ENCODE measurements around the gene PPP1R14B. TPM values are rescaled to one million over a fixed set of nuclear protein-coding genes. Genes with fewer than 3 reads are reported as not detected.

The PPP1R14B gene
- total and polyA plus RNA-seq, 4 donors = 24.2 to 57.6 (median 38.3) TPM

GRCh38 chr11:64224151-64224890 lies 22.4 kb downstream of the PPP1R14B start:
- WGBS = 95% methylated on average over 17 of the region's 17 CpGs
- Histone ChIP-seq H3K4me3 (ENCODE audit: low read depth in 1 of 3, low read length in 3 of 3) (no peak overlapping the region), H3K9ac (ENCODE audit: low read depth in 1 of 2, low read length in 2 of 2) (no peak overlapping the region), H3K27ac (ENCODE audit: low read depth in 1 of 2, low read length in 2 of 2) (no peak overlapping the region), H3K36me3 (ENCODE audit: control insufficient read depth in 4 of 4, insufficient read depth in 3 of 4, low read depth in 1 of 4, low read length in 3 of 4) (peaks cover 0 to 24% (median 9%) of the 10 kb centered on the region in 4 donors), H3K27me3 (ENCODE audit: control insufficient read depth in 4 of 4, insufficient read depth in 4 of 4, low read length in 3 of 4) (no peaks in the 10 kb centered on the region), H3K4me1 (ENCODE audit: control insufficient read depth in 4 of 4, insufficient read depth in 4 of 4, low read length in 3 of 4) (peaks cover 11 to 33% (median 23%) of the 10 kb centered on the region in 4 donors), H3K9me3 (ENCODE audit: control insufficient read depth in 4 of 4, low read length in 3 of 4) (no peaks in the 10 kb centered on the region)
- no peak for DNase-seq (ENCODE audit: low spot score)
- TF ChIP-seq ATF3 (IDR thresholded peaks at IDR 0.05) (no peak), HNF4G (IDR thresholded peaks at IDR 0.05) (no peak), ZBTB33 (IDR thresholded peaks at IDR 0.05) (no peak), FOXA1 (IDR thresholded peaks at IDR 0.05) (no peak), TAF1 (conservative IDR thresholded peaks at IDR 0.05) (no peak), RXRA (IDR thresholded peaks at IDR 0.05) (no peak), HNF4A (conservative IDR thresholded peaks at IDR 0.05) (no peak), RAD21 (IDR thresholded peaks at IDR 0.05) (no peak), MAX (IDR thresholded peaks at IDR 0.05) (no peak), SP1 (IDR thresholded peaks at IDR 0.05) (no peak), YY1 (IDR thresholded peaks at IDR 0.05) (no peak), FOXA2 (IDR thresholded peaks at IDR 0.05) (no peak), CTCF (IDR thresholded peaks at IDR 0.05; ENCODE audit: low read depth, low read length, missing input control) (no peak), EGR1 (IDR thresholded peaks at IDR 0.05; ENCODE audit: low read depth in 2 of 2) (no peak), REST (IDR thresholded peaks at IDR 0.05) (no peak), NR2F2 (IDR thresholded peaks at IDR 0.05) (no peak)
